GM12891 (cell line): ENCODE data around the gene PPM1E.

Experiments used
- PAX5 ChIP-seq: IDR thresholded peaks from 2 replicates; pipeline ENCODE4 v1.6.1; 2011; ENCODE audit warnings: low read length, moderate library complexity, mild to moderate bottlenecking; ENCODE audit not compliant: insufficient read depth, severe bottlenecking
- POLR2A ChIP-seq: IDR thresholded peaks from 2 replicates; pipeline ENCODE4 v1.6.1; 2011; ENCODE audit warnings: low read depth, low read length, control low read depth
- POLR2AphosphoS5 ChIP-seq: IDR thresholded peaks from 2 replicates; pipeline ENCODE4 v1.6.1; 2011; ENCODE audit warnings: low read depth, low read length, control low read depth
- POU2F2 ChIP-seq: IDR thresholded peaks from 2 replicates; pipeline ENCODE4 v1.6.1; 2011; ENCODE audit warnings: low read depth, mild to moderate bottlenecking, control low read depth, low read length, moderate library complexity
- SPI1 ChIP-seq: IDR thresholded peaks from 2 replicates; pipeline ENCODE4 v1.6.1; 2011; ENCODE audit warnings: low read depth, low read length, control low read depth
- TAF1 ChIP-seq: IDR thresholded peaks from 2 replicates; pipeline ENCODE4 v1.6.1; 2011; ENCODE audit warnings: low read depth, low read length, control low read depth

DNA sequence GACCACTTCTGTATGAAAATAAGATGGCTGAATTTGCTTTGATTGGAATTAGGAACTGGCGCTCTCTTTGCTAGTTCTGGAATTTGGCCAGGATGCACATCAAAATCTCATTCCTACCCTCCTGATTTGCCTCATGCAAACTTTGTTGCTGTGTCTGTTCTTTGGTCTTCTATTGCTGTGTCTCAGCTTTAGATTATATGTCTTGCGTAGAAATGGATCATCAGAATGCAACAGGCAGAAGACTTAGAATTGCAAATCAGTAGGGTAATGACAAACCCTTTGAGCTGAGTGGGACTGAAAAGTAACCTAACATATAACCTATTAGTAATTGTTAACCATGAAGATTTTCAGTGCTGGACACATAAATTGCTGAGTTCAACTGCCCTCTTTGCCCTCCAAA, 33.0 kb upstream of the PPM1E start:
- no peak for TF ChIP-seq POLR2A
- no peak for TF ChIP-seq POLR2AphosphoS5
- TF ChIP-seq TAF1, result no peak
- TF ChIP-seq SPI1, result no peak
- TF ChIP-seq PAX5, result no peak
- no peak for TF ChIP-seq POU2F2
